Progenitor cell of endocrine pancreas (in vitro differentiated cells): ENCODE measurements around the gene MAP3K10. TPM values are rescaled to one million over a fixed set of nuclear protein-coding genes. Genes with fewer than 3 reads are reported as not detected.

Experiments used
- DNase-seq: peaks from one replicate; pipeline ENCODE4 v3.0.0; 2021; ENCODE audit warnings: low spot score; ENCODE audit not compliant: unreplicated experiment
- H3K27ac Mint-ChIP-seq: 2 replicates; pipeline ENCODE4 v1.8.0; 2021; ENCODE audit warnings: mild to moderate bottlenecking, moderate library complexity, mixed read lengths
- H3K27me3 Mint-ChIP-seq: 2 replicates; pipeline ENCODE4 v1.8.0; 2021; ENCODE audit warnings: mixed read lengths
- H3K36me3 Mint-ChIP-seq: 2 replicates; pipeline ENCODE4 v1.8.0; 2022; ENCODE audit warnings: mixed read lengths; ENCODE audit not compliant: insufficient read depth
- H3K4me1 Mint-ChIP-seq: 2 replicates; pipeline ENCODE4 v1.8.0; 2021; ENCODE audit warnings: low read depth, mixed read lengths
- H3K4me3 Mint-ChIP-seq: 2 replicates; pipeline ENCODE4 v1.8.0; 2021; ENCODE audit warnings: low read depth, mild to moderate bottlenecking, moderate library complexity, mixed read lengths
- H3K9me3 Mint-ChIP-seq: 2 replicates; pipeline ENCODE4 v1.8.0; 2021; ENCODE audit warnings: low read depth, mixed read lengths
- total RNA-seq: library from RNA; stranded (reverse); gene quantifications from 2 replicates; pipeline ENCODE4 v1.2.1, GENCODE V29; 2021
- TF ChIP-seq, protein P1 (sequence below): fragments of 200-600 bp; sonication (generic); IDR thresholded peaks from one replicate; pipeline ENCODE4 v1.5.0; 2021; ENCODE audit warnings: antibody characterized with exemption, mild to moderate bottlenecking; ENCODE audit not compliant: unreplicated experiment

The MAP3K10 gene
- total RNA-seq, 1 donor from 2014 or later = 35.3 TPM

DNA sequence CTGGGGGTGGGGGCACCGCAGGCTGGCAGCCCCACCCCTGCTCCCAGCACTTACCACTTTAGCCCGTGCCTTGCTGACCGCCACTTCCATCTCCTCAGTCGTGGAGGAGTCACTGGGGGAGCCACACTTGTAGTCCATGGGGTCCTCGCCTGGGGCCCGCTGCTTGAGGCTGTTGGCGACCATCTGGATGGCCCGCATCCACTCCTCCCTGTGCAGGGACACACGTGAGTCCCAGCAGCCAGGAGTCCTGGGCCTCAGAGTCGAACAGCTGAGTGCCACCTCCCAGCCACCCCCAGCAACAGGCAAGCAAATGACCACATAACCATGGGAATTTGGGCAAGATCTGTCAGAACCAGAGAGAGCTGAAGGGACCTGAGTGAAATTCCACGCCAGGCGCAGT is 51.3 kb downstream of the MAP3K10 start:
- H3K4me1 Mint-ChIP-seq = no peaks in the 10 kb centered on the region
- no peak overlapping the region for H3K4me3 Mint-ChIP-seq
- no peak for DNase-seq
- no peak overlapping the region for H3K27ac Mint-ChIP-seq
- no peaks in the 10 kb centered on the region for H3K9me3 Mint-ChIP-seq
- no peaks in the 10 kb centered on the region for H3K27me3 Mint-ChIP-seq
- H3K36me3 Mint-ChIP-seq = peaks cover 5% of the 10 kb centered on the region
- TF ChIP-seq, protein P1, sequence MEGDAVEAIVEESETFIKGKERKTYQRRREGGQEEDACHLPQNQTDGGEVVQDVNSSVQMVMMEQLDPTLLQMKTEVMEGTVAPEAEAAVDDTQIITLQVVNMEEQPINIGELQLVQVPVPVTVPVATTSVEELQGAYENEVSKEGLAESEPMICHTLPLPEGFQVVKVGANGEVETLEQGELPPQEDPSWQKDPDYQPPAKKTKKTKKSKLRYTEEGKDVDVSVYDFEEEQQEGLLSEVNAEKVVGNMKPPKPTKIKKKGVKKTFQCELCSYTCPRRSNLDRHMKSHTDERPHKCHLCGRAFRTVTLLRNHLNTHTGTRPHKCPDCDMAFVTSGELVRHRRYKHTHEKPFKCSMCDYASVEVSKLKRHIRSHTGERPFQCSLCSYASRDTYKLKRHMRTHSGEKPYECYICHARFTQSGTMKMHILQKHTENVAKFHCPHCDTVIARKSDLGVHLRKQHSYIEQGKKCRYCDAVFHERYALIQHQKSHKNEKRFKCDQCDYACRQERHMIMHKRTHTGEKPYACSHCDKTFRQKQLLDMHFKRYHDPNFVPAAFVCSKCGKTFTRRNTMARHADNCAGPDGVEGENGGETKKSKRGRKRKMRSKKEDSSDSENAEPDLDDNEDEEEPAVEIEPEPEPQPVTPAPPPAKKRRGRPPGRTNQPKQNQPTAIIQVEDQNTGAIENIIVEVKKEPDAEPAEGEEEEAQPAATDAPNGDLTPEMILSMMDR = no peak

DNA sequence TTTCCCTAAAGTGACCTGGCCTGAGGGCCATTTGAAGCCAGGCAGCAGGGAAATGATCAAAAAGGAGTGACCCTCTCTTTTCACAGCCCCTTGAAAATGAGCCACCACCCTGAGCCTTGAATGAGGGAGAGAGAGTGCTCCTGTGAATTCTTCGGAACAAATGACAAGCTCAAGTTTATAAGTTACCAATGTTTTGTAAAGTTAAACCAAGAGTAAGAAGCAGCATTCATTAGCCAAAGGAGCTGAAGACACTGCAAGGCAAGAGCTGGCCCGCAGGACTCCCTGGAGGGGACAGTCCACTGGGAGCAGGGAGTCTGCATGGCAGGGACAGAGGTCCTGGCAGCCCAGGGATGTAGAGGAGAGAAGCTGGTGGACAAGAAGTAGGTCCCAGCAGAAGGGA is 52.0 kb downstream of the MAP3K10 start:
- Mint-ChIP-seq H3K9me3 (no peaks in the 10 kb centered on the region), H3K27me3 (no peaks in the 10 kb centered on the region), H3K4me3 (no peak overlapping the region), H3K4me1 (no peaks in the 10 kb centered on the region), H3K27ac (no peak overlapping the region), H3K36me3 (peaks cover 4% of the 10 kb centered on the region)
- DNase-seq = no peak
- TF ChIP-seq, protein P1 = no peak

DNA sequence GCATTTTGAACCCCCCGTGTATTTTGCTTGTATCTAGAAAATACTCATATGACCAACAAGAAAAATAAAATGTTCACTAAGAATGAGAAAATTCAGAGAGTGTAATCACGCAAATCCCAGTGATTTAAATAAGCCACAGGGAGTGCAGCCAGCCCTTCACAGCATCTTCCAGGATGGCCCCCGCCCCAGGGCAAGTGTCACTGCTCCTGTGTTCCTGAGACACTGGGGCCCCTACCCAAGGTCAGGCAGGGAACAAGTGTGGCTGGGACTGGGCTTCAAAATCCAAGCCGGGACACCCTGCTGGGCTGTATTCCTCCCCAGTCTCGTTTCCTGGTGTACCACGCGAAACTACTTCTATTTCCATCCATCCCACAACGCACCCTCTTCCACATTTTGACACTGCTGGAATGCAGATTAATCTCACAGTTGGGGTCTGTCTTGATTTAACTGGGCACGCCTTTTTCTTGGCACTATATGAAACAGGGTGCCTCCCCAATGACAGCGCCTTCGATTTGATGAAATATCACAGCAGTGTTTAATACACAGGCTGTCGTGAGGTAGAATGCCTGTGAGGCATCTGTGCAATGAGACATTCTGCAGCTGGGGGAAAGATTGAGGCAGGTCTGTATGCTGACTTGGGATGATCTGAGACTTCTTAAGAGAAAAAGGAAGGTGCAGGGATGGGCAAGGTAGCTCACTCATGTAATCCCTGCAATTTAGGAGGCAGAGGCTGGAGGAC is 53.5 kb downstream of the MAP3K10 start:
- no peak overlapping the region for H3K4me3 Mint-ChIP-seq
- H3K4me1 Mint-ChIP-seq = no peaks in the 10 kb centered on the region
- H3K27me3 Mint-ChIP-seq = no peaks in the 10 kb centered on the region
- H3K36me3 Mint-ChIP-seq = peaks cover 4% of the 10 kb centered on the region
- H3K9me3 Mint-ChIP-seq = no peaks in the 10 kb centered on the region
- TF ChIP-seq, protein P1 = no peak
- no peak for DNase-seq
- no peak overlapping the region for H3K27ac Mint-ChIP-seq

DNA sequence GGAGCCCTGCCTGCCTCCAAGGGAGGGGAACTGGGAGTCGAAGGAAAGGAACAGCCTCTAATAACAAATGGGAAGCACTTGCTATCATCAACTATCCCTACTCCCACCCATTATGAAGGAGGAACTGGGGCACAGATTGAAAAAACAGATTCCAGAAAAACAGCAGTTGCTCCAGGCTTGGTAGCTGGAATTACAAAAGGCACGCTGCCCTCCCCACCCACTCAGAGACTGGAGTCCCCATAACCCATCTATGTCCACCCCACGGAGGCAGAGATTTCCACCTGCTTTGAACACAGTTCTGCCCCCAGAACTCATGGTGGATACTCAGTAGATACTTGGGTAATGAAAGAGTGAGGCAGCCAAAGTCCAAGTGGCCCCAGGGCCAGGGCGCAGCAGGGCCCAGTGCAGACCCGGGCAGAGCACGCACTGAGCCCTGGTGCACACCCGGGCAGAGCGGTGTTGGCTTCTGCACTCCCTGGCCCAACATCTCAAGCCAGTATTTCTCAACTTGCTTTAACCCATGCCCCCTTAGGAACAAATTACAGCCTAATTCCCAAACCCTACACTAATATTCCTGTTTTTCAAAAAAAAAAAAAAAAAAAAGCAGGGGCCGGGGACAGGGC is 54.4 kb downstream of the MAP3K10 start:
- Mint-ChIP-seq H3K9me3 (no peaks in the 10 kb centered on the region), H3K27me3 (no peaks in the 10 kb centered on the region), H3K27ac (no peak overlapping the region), H3K36me3 (peaks cover 7% of the 10 kb centered on the region), H3K4me1 (no peaks in the 10 kb centered on the region), H3K4me3 (no peak overlapping the region)
- TF ChIP-seq, protein P1 = no peak
- no peak for DNase-seq

DNA sequence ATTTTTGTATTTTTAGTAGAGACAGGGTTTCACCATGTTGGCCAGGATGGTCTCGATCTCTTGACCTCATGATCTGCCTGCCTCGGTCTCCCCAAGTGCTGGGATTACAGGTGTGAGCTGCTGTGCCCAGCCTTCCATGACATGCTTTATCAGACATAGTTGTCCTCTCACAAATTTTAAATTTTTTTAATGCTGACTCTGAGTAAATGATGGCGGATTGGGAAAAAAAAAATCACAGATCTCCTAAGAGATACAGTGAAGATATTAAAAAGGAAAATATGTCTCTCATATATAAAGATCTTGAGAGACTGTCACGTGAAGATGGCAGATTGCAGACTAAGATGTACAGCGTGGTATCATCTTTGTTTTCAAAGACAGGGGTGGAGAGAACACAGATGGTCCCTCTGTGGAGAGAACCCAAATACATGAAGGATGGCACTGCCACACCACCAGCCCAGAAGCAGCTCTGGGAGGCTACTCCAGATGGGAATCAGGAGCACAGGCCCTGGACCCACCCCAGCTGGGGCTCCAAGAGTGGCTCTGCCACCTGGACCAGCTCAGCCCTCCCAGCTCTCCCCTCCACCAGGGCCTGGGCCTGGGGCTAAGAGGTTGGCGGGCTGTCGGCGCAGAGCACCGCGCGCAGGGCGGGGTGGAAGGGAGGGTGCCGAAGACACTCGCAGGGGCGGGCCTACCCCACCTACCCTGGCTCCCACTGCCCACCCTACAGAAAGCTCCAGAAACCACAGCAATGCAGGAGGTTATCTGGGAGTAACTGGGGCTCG is 55.3 kb downstream of the MAP3K10 start:
- Mint-ChIP-seq H3K27me3 (no peaks in the 10 kb centered on the region), H3K36me3 (peaks cover 6% of the 10 kb centered on the region), H3K4me1 (no peaks in the 10 kb centered on the region), H3K27ac (no peak overlapping the region), H3K9me3 (no peaks in the 10 kb centered on the region), H3K4me3 (no peak overlapping the region)
- TF ChIP-seq, protein P1 = no peak
- DNase-seq = no peak
